Gastroesophageal sphincter (tissue), 3 donors: ENCODE results near the gene TBC1D4.

Experiments
- EP300 ChIP-seq: sonication (generic); formaldehyde crosslinking; IDR thresholded peaks from one replicate; pipeline ENCODE4 v1.6.1; 2017; ENCODE audit warnings: antibody characterized with exemption, mild to moderate bottlenecking
- POLR2AphosphoS5 ChIP-seq: sonication (generic); formaldehyde crosslinking; IDR thresholded peaks from one replicate; pipeline ENCODE4 v1.6.1; 2017; ENCODE audit warnings: antibody characterized with exemption
- TF ChIP-seq, protein P1 (sequence below), 4 experiments: fragments of 200-600 bp in 2 of 4; fragments of 450-650 bp in 2 of 4; sonication (generic) in 1 of 4; IDR thresholded peaks; one replicate each; pipeline ENCODE4 v1.5.1; 2017 to 2019; ENCODE audit warnings: antibody characterized with exemption in 4 of 4, mild to moderate bottlenecking in 2 of 4, moderate library complexity in 2 of 4

DNA sequence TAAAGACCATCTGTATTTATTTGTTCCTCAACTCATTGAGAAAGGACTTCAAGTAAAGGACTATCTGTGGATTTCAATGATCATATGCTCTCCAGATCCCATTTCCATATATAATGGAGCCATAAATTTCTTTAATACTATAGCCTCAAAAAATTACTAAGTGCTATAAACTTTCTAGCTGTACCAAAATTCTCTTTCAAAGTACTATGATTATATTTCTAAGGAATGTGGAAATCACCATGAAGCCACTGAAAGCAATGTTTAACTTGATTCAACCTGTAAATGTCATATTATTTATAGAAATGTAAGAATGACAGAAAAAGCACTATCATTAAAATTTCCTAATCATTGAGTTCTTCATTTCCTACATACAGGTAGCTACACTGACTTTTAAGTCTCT is 20.7 kb downstream of the TBC1D4 start:
- TF ChIP-seq, protein P1, sequence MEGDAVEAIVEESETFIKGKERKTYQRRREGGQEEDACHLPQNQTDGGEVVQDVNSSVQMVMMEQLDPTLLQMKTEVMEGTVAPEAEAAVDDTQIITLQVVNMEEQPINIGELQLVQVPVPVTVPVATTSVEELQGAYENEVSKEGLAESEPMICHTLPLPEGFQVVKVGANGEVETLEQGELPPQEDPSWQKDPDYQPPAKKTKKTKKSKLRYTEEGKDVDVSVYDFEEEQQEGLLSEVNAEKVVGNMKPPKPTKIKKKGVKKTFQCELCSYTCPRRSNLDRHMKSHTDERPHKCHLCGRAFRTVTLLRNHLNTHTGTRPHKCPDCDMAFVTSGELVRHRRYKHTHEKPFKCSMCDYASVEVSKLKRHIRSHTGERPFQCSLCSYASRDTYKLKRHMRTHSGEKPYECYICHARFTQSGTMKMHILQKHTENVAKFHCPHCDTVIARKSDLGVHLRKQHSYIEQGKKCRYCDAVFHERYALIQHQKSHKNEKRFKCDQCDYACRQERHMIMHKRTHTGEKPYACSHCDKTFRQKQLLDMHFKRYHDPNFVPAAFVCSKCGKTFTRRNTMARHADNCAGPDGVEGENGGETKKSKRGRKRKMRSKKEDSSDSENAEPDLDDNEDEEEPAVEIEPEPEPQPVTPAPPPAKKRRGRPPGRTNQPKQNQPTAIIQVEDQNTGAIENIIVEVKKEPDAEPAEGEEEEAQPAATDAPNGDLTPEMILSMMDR (IDR thresholded peaks at IDR 0.05): no peak
- TF ChIP-seq POLR2AphosphoS5 (no peak), EP300 (no peak)
